ENCODE measurements around the gene PTOV1.

Gene PTOV1

GRCh38 chr19:49889038-49889686 lies 38.2 kb downstream of the PTOV1 start:
- Mint-ChIP-seq H3K4me3 (no peak overlapping the region), H3K27ac (no peak overlapping the region), H3K27me3 (ENCODE audit: low read depth, poor library complexity) (peaks cover 21% of the 10 kb centered on the region), H3K4me1 (peaks cover 27% of the 10 kb centered on the region), H3K9me3 (no peaks in the 10 kb centered on the region), H3K36me3 (ENCODE audit: low read depth) (peaks cover 33% of the 10 kb centered on the region)
- DNase-seq: no peak
- TF ChIP-seq CTCF (IDR thresholded peaks at IDR 0.05): no peak

GRCh38 chr19:49889687-49890348 lies 38.9 kb downstream of the PTOV1 start:
- no peaks in the 10 kb centered on the region for H3K9me3 Mint-ChIP-seq
- H3K4me1 Mint-ChIP-seq: peaks cover 27% of the 10 kb centered on the region
- peaks cover 21% of the 10 kb centered on the region for H3K27me3 Mint-ChIP-seq (ENCODE audit: low read depth, poor library complexity)
- TF ChIP-seq CTCF (IDR thresholded peaks at IDR 0.05): peak; percentile 71
- peak; percentile 74 for DNase-seq
- H3K27ac Mint-ChIP-seq: peak overlapping the region; percentile 72
- peaks cover 26% of the 10 kb centered on the region for H3K36me3 Mint-ChIP-seq (ENCODE audit: low read depth)
- H3K4me3 Mint-ChIP-seq: peak overlapping the region; percentile 72

GRCh38 chr19:49890349-49891311 lies 39.7 kb downstream of the PTOV1 start:
- peaks cover 27% of the 10 kb centered on the region for H3K4me1 Mint-ChIP-seq
- peak overlapping the region; percentile 72 for H3K4me3 Mint-ChIP-seq
- H3K36me3 Mint-ChIP-seq (ENCODE audit: low read depth): peaks cover 18% of the 10 kb centered on the region
- no peaks in the 10 kb centered on the region for H3K9me3 Mint-ChIP-seq
- peak; percentile 85 for DNase-seq
- H3K27me3 Mint-ChIP-seq (ENCODE audit: low read depth, poor library complexity): peaks cover 21% of the 10 kb centered on the region
- peak overlapping the region; percentile 72 for H3K27ac Mint-ChIP-seq
- TF ChIP-seq CTCF (IDR thresholded peaks at IDR 0.05): peak; percentile 24

- Mint-ChIP-seq H3K27me3 (ENCODE audit: low read depth, poor library complexity) (peaks cover 23% of the 10 kb centered on the region), H3K36me3 (ENCODE audit: low read depth) (peaks cover 14% of the 10 kb centered on the region), H3K4me1 (peaks cover 32% of the 10 kb centered on the region), H3K27ac (peak overlapping the region; percentile 32), H3K4me3 (peak overlapping the region; percentile 55), H3K9me3 (no peaks in the 10 kb centered on the region)
- TF ChIP-seq CTCF (IDR thresholded peaks at IDR 0.05): no peak
- no peak for DNase-seq
Observed at GRCh38 chr19:49891393-49891792, 40.4 kb downstream of the PTOV1 start.

GRCh38 chr19:49892716-49893115 lies 41.8 kb downstream of the PTOV1 start:
- peaks cover 45% of the 10 kb centered on the region for H3K4me1 Mint-ChIP-seq
- DNase-seq: no peak
- no peak overlapping the region for H3K4me3 Mint-ChIP-seq
- H3K9me3 Mint-ChIP-seq: no peaks in the 10 kb centered on the region
- no peak overlapping the region for H3K27ac Mint-ChIP-seq
- H3K36me3 Mint-ChIP-seq (ENCODE audit: low read depth): peaks cover 11% of the 10 kb centered on the region
- H3K27me3 Mint-ChIP-seq (ENCODE audit: low read depth, poor library complexity): peaks cover 31% of the 10 kb centered on the region
- no peak for TF ChIP-seq CTCF (IDR thresholded peaks at IDR 0.05)

All from nephron progenitor cell (in vitro differentiated cells).